ENCODE data around the gene KCTD16.

Gene KCTD16

DNA sequence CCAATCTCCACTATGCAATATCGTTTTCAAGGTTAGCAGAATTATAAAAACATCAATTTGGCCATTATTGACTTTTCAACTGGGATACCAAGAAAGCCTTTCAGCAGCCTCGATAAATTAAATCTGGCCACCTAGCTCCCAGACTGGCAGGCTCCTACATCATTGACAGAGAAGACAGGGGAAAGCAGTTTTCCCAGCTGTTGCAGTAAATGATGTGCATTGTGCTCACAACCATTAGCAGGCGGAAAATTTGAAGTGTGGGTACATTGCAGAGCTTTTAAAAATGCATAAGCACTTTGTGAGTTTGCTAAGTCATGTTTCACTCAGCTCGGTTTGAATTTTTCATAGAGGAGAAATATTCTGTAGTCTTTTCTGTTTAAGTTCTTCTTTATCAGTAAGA is 297.9 kb downstream of the KCTD16 start:
- DNase-seq, result no peak

DNA sequence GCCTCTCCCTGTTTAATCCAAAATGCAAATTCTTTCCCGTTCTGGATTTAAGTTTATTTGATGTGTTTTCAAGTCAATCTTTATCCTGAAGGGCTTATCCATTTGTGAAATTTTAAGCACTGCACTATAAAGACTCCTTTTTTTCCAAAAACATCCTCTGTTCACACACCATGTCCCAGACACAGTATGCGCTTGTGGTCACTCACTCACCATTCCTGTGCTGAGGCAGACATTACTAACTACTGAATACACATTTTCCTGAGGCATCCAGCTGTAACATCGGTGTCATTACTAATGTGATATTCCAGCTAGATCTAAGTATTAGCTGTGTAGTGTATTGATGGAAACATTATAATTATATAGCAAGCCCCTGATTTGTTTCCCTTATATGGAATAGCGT is 298.4 kb downstream of the KCTD16 start:
- DNase-seq, result no peak

DNA sequence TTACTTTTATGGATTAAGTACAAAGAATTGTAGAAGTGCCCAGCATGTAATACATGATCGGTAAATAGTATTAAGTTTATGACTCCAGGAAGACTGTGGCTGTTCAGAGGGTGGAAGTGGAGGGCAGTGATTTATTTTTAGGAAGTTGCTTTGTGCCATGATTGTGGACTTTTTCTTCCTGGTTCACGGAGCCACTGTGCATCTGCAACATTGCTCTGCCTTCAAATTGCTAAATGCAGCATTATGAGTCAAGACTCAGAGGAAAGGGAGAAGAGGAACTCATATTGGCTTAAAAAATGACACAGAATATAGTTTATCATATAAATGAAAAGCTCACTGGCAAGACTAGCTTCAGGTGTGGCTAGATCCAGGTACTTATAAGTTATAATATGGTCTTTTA is 301.5 kb downstream of the KCTD16 start:
- DNase-seq, result no peak

DNA sequence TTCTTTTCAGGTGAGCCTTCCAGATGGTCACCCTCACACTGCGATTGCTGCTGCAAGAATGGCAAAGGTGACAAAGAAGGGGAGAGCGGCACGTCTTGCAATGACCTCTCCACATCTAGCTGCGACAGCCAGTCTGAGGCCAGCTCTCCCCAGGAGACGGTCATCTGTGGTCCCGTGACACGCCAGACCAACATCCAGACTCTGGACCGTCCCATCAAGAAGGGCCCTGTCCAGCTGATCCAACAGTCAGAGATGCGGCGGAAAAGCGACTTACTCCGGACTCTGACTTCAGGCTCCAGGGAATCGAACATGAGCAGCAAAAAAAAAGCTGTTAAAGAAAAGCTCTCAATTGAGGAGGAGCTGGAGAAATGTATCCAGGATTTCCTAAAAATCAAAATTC is 303.0 kb downstream of the KCTD16 start:
- no peak for DNase-seq

DNA sequence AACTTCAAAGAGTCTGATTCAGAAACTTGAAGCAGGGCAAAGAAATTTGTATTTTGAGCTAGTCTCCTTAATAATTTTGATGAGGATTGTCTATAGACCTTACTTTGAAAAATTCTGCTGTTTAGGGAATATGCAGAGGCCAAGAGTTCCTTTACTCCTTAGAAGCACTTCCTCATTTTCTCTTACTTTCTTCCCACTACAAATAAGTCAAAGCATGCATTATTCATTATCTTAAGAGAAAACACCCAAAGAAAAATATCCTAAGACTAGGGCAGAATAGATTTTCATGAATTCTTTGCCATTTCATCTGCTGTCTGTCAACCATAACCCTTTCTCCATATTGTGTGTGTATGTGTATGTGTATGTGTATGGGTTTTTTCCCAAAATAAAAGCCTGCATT is 307.9 kb downstream of the KCTD16 start:
- no peak for DNase-seq

DNA sequence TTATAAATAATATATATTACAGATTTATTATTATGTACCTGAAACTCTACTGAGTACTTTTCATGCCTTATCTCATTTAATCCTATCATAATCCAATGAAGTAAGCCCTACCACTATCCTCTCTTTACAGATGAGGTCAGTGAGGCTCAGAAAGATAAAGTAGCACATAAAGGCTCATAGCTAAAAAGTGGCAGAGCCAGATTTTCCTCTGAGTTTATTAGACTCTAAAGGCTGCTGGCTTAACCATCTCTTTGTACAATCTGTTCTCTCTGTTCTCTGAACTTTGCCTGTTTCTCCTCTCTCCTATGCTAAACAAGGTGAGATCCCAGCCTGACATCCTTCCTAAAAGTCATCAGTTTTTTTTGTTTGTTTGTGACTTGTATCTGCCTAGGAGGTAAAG is 311.2 kb downstream of the KCTD16 start:
- no peak for DNase-seq

DNA sequence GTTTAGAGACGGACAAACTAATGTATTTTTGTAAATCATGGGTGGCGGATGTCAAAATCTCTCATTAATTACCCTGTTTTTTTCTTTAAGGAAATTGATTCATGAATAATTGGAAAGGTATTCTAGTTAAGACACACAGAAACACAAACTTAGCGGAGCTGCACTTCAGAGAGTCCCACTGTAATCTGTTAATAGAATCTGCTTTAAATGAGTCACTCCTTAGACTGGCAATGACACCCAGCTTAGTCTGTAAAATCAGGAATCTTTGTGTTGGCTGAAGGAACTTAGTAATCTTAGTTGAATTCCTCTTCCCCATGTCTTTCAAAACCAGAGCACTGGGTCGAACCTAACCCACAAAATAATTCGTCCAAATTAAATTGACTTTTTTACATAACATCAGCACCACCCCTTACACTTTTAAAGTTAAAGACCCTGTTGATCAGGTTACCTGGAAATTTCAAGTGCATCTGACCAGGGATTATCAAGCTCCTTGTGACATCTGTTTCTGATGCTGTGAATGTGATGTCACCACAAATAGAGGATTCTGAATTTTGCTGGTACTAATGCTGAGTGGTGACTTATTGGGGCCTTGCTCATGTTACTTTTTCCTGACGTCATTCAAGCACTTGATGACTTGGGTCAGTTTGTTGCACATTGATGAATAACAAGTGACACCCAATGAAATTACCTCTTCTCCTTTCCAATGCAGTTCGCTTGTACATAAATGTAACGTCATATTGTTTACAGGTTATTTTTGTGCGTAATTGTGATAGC is 313.6 kb downstream of the KCTD16 start:
- no peak for DNase-seq

DNA sequence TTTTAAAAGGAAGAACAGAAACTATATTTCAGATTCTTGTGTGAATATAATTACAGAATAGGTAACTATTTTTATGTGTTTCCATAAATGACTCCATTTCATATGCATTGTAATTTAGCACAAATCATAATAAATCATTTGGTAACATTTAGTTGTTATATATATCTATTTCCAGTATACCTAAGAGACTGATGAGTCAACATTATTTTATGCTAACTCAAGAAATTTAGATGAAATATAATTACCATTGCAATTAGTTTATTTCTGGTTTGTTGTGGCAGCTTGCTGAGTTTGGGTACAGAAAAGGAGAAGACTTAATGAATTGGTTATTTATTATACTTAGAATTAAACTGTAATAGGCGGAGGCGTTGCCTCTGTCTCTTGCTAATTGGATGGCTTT is 314.9 kb downstream of the KCTD16 start:
- no peak for DNase-seq

DNA sequence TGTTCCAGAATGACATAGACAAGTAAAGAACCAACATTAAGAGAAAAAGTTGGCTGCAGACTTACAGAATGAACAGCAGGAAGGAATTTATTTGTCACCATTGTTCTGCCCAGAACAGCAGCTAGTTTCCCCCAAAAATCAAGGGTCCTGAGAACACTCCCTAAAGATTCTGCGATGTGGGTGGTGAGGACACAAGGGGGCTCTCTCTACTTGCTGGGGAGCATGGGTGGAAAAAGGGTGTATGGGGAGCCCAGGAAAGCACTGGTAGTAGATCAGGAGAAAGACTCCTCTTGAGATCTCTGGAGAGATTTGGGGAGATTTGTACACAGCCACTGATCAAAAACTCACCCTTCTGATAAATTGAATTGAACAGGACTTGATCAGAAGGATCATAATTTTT is 316.5 kb downstream of the KCTD16 start:
- DNase-seq, result no peak

DNA sequence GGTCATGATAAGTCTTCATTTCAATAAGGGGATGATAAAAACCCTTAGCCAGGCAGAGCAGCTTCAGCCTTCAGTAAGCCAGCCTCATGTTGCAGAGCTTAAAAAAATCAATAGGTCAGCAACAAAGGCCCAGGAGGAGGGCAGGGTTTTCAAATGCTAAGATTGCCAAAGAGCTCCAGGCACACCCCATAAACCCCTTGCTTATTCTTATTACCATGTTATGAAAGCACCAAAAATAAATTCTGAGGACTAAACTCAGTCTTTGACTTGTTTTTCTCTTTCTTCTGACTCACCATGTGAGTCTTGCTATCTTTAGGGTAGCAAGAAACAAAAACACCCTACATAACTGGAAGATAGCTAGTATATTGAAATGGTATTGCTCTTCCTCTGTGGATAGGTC is 317.1 kb downstream of the KCTD16 start:
- no peak for DNase-seq

DNA sequence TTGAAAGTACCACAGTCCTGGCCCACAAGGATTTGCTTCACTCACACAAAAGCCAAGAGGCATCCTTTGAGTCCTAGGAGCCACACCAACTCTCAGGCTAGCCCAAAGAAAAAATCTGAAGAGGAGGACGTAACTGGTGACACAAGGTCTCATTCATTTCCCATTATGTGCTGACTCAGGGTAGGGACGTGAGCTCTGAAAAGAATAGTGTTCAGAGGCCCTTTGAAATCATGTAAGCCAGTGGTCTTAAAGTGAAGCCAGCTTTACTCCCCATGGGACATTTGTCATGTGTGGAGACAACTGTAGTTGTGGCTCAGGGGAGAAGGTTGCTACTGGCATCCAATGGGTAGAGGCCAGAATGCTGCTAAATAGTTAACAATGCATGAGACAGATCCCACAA is 332.4 kb downstream of the KCTD16 start:
- DNase-seq, result no peak

DNA sequence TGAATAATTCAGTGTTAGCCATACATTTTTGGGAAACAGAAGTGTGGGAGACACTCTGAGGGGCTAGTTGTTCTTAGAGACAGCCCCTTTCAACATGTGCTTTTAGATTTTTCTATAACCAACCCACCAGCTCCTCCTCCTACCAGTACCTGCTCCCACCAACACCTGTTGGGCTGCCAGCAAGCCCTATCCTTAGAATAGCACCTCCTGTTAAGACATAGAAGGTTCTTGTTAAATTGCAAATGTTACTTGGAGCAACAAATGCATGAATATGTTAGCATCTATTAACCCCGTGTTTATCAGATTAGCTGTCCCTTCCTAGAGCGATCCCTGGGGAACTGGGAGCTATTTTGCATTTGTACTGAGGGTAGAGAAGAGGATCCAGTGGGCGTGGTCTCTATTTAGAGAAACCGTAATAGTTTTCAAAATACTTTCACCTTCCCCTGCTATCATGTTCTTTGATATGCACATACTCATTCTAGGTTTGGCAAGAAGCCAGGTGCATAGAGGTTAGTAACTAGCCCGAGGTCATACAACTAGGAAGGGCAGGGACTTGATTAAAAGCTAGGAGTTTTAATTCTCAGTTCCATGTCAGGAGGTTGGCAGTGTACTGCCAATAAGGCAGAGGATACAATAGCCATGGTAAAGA is 334.4 kb downstream of the KCTD16 start:
- DNase-seq, result no peak

DNA sequence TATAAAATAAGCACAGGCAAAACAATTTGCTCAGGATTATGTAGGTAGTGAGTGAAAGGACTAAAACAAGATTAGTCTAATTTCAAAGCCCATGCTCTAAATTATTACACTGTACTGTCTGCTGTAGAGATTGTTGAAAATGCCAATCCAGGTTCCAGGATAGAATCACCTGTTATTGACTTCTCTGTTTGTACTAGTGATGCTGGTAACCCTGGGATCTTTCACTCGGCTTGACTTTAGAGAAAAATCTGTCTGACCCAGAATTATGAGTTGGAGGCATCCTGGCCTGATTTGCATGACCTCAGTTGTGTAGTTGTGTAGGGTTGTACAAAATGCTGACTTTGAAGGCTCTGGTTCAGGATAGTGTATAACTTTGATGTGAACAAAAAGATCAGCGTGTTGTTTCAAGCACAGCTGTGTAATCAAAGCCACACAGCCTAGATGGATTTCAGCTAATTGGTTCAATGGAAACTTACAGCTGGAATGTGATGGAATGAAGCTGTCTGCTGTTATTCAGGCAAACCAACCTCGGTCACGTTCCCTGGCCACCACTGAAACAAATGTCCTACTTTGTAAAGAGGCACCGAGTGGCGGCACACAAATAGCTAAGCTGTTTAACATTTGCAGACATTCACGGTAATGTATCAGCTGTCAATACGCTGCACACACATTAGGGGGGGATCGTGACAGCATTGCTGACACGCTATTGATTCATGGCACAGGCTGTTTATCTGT is 340.3 kb downstream of the KCTD16 start:
- DNase-seq, result no peak

DNA sequence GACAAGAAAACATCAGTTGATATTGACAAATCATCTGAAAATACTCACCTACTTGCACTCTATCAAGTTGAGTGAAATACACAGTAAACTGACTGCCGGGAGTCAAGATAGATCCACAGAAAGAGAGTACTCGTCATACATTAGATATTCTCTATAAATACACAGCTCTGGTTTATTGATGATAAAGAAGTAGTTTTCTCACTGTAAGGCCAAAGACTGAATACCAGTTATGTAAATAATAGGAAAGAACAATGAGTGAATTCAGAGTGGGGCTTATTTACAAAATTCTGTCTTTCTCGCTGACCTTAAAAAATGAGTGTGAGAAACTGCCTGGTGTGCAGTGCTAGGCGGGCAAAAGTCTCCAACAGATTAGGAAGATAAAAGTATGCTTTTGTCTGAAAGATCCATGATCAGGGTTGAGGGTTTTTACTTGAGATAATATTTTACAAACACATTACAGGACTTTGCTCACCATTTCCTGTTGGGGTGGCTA is 341.0 kb downstream of the KCTD16 start:
- DNase-seq, result no peak

DNA sequence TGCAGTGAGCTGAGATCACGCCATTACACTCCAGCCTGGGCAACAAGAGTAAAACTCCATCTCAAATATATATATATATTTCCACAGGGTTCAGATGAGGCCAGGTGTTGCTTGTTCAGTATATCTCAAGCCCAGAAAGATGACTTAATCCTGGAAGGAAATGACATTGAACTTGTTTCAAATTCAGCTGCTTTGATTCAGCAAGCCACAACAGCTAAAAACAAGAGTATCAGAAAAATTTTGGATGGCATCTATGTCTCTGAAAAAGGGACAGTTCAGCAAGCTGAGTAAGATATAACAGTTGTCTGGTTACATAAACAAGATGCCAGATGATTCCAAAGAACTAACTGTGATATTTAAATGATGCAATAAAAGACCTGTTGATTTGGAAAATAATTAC is 352.0 kb downstream of the KCTD16 start:
- DNase-seq, result no peak

DNA sequence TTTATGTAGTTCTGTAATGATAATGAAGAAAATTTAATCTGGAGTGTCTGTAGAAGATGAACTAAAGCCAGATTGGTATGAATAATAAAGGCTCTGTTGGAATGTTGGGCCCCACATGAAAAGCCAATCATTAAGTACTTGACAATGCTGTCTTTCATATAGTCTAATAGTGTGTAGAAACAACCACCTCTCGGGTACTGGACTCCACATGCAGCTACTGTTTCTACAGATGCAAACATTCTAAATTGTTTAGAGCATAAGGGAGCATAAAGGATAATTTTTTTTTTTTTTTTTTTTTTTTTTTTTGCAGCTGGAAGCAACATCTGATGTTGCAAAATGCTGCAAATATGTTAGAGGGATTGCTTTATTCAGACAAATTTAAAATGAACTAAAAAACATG is 354.3 kb downstream of the KCTD16 start:
- DNase-seq, result no peak

DNA sequence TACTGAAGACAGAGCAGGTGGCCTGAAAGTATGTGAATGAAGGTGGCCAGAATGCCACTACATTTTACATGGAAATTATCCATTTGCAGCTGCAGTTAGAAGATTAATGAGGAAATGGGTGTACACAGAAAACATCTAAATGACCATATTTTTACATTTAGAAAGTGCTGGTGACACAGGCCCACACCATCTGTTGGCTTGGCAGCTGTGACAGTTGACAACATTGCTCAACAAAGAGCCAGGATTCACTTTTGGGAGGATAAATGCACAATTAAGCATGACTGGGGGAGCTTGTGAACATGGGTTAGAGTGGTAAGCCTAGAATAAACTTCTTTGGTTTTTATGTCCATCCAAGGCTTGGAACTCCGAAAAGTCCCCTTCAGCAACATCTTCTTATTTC is 360.5 kb downstream of the KCTD16 start:
- no peak for DNase-seq
